ENCODE results near the gene CDHR4.
"Not testable (repeated sequence)": the region's sequence is repeated elsewhere in the genome, so short reads cannot be mapped to it uniquely, and the experiment has no call there.

Gene CDHR4

GRCh38 chr3:49780080-49780974 is 19.3 kb downstream of the CDHR4 start:
- no peak for DNase-seq

- no peak for DNase-seq
Measured at GRCh38 chr3:49779358-49780079, 20.2 kb downstream of the CDHR4 start.

GRCh38 chr3:49776101-49776500 is 23.6 kb downstream of the CDHR4 start:
- not testable (repeated sequence) for DNase-seq

- DNase-seq, result no peak
Measured at GRCh38 chr3:49775538-49775937, 24.1 kb downstream of the CDHR4 start.

GRCh38 chr3:49772703-49773102 is 27.0 kb downstream of the CDHR4 start:
- DNase-seq, result no peak

GRCh38 chr3:49771340-49771938 is 28.2 kb downstream of the CDHR4 start:
- no peak for DNase-seq

- DNase-seq, result no peak
Measured at GRCh38 chr3:49769926-49770325, 29.7 kb downstream of the CDHR4 start.

- no peak for DNase-seq
Measured at GRCh38 chr3:49769286-49769915, 30.3 kb downstream of the CDHR4 start.

GRCh38 chr3:49763981-49764380 is 35.7 kb downstream of the CDHR4 start:
- no peak for DNase-seq

- no peak for DNase-seq
Measured at GRCh38 chr3:49761661-49762060, 38.0 kb downstream of the CDHR4 start.

GRCh38 chr3:49759226-49759625 is 40.4 kb downstream of the CDHR4 start:
- no peak for DNase-seq

GRCh38 chr3:49757197-49757596 is 42.5 kb downstream of the CDHR4 start:
- DNase-seq, result no peak

- no peak for DNase-seq
Measured at GRCh38 chr3:49756036-49756435, 43.6 kb downstream of the CDHR4 start.

- DNase-seq, result no peak
Measured at GRCh38 chr3:49754536-49754935, 45.1 kb downstream of the CDHR4 start.

- no peak for DNase-seq
Measured at GRCh38 chr3:49751501-49751900, 48.2 kb downstream of the CDHR4 start.

- DNase-seq, result no peak
Measured at GRCh38 chr3:49750056-49750455, 49.6 kb downstream of the CDHR4 start.

- DNase-seq, result not testable (repeated sequence)
Measured at GRCh38 chr3:49748874-49749273, 50.8 kb downstream of the CDHR4 start.

GRCh38 chr3:49747792-49748480 is 51.7 kb downstream of the CDHR4 start:
- DNase-seq, result no peak

- no peak for DNase-seq
Measured at GRCh38 chr3:49745986-49746385, 53.7 kb downstream of the CDHR4 start.
